PC-9 (cell line): ENCODE results near the gene RABGGTB.
"Not testable (repeated sequence)": the region's sequence is repeated elsewhere in the genome, so short reads cannot be mapped to it uniquely, and the experiment has no call there.

Experiments used
- CTCF ChIP-seq: fragments of 200-600 bp; sonication (generic); conservative IDR thresholded peaks from 2 replicates; pipeline ENCODE4 v1.6.1; 2017; ENCODE audit warnings: mixed run types, antibody characterized with exemption, mild to moderate bottlenecking, moderate library complexity
- EZH2 ChIP-seq: fragments of 200-600 bp; sonication (generic); IDR thresholded peaks from 2 replicates; pipeline ENCODE4 v1.8.0; 2017; ENCODE audit warnings: antibody characterized with exemption, low read depth

- not testable (repeated sequence) for TF ChIP-seq EZH2, CTCF
These were observed 37.5 kb downstream of the RABGGTB start for GRCh38 chr1:75823596-75823995.
